ENCODE measurements around the gene SCUBE1. TPM values are rescaled to one million over a fixed set of nuclear protein-coding genes. Genes with fewer than 3 reads are reported as not detected.
A peak's percentile ranks its signal among the peaks of the same experiment; 100 is the strongest.

The SCUBE1 gene
- total and polyA plus RNA-seq, 2 experiments from 2014 or later: 2.1 to 2.2 TPM

- no peak for DNase-seq (ENCODE audit: low spot score)
- Histone ChIP-seq H3K27ac (no peak overlapping the region), H2AFZ (no peak overlapping the region), H3K79me2 (no peaks in the 10 kb centered on the region), H3K4me1 (ENCODE audit: insufficient read depth) (peaks cover 15% of the 10 kb centered on the region), H3K4me3 (no peak overlapping the region), H3K36me3 (replicated peaks; ENCODE audit: insufficient read depth, low read depth) (no peaks in the 10 kb centered on the region), H4K20me1 (ENCODE audit: insufficient read depth, poor library complexity, severe bottlenecking) (no peaks in the 10 kb centered on the region), H3K4me2 (no peak overlapping the region), H3K9me2 (replicated peaks; ENCODE audit: insufficient read depth) (no peaks in the 10 kb centered on the region), H3K9me3 (ENCODE audit: low read depth) (no peaks in the 10 kb centered on the region), H3K27me3 (no peaks in the 10 kb centered on the region)
- 93% methylated on average over 9 of the region's 9 CpGs for WGBS (ENCODE audit: low lambda C conversion rate, missing lambda C conversion rate)
- TF ChIP-seq, protein P1, sequence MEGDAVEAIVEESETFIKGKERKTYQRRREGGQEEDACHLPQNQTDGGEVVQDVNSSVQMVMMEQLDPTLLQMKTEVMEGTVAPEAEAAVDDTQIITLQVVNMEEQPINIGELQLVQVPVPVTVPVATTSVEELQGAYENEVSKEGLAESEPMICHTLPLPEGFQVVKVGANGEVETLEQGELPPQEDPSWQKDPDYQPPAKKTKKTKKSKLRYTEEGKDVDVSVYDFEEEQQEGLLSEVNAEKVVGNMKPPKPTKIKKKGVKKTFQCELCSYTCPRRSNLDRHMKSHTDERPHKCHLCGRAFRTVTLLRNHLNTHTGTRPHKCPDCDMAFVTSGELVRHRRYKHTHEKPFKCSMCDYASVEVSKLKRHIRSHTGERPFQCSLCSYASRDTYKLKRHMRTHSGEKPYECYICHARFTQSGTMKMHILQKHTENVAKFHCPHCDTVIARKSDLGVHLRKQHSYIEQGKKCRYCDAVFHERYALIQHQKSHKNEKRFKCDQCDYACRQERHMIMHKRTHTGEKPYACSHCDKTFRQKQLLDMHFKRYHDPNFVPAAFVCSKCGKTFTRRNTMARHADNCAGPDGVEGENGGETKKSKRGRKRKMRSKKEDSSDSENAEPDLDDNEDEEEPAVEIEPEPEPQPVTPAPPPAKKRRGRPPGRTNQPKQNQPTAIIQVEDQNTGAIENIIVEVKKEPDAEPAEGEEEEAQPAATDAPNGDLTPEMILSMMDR (IDR thresholded peaks at IDR 0.05; ENCODE audit: poor library complexity): no peak
- TF ChIP-seq EZH2 (IDR thresholded peaks at IDR 0.05; ENCODE audit: borderline replicate concordance) (no peak), EZH2phosphoT487 (IDR thresholded peaks at IDR 0.05; ENCODE audit: low read depth, severe bottlenecking, unreplicated experiment) (no peak)
These were observed 112.6 kb downstream of the SCUBE1 start for GRCh38 chr22:43230571-43230970.

GRCh38 chr22:43228863-43229262 lies 114.3 kb downstream of the SCUBE1 start:
- H3K4me1 ChIP-seq (ENCODE audit: insufficient read depth): peaks cover 15% of the 10 kb centered on the region
- no peaks in the 10 kb centered on the region for H3K9me2 ChIP-seq (replicated peaks; ENCODE audit: insufficient read depth)
- no peaks in the 10 kb centered on the region for H4K20me1 ChIP-seq (ENCODE audit: insufficient read depth, poor library complexity, severe bottlenecking)
- TF ChIP-seq, protein P1 (IDR thresholded peaks at IDR 0.05; ENCODE audit: poor library complexity): no peak
- no peak for TF ChIP-seq EZH2 (IDR thresholded peaks at IDR 0.05; ENCODE audit: borderline replicate concordance)
- no peak for TF ChIP-seq EZH2phosphoT487 (IDR thresholded peaks at IDR 0.05; ENCODE audit: low read depth, severe bottlenecking, unreplicated experiment)
- H3K9me3 ChIP-seq (ENCODE audit: low read depth): no peaks in the 10 kb centered on the region
- no peak overlapping the region for H3K27ac ChIP-seq
- no peak overlapping the region for H3K4me3 ChIP-seq
- H3K4me2 ChIP-seq: no peak overlapping the region
- DNase-seq (ENCODE audit: low spot score): no peak
- H3K36me3 ChIP-seq (replicated peaks; ENCODE audit: insufficient read depth, low read depth): no peaks in the 10 kb centered on the region
- H3K79me2 ChIP-seq: no peaks in the 10 kb centered on the region
- no peak overlapping the region for H2AFZ ChIP-seq
- H3K27me3 ChIP-seq: no peaks in the 10 kb centered on the region
- 89% methylated on average over 18 of the region's 19 CpGs for WGBS (ENCODE audit: low lambda C conversion rate, missing lambda C conversion rate)

DNA sequence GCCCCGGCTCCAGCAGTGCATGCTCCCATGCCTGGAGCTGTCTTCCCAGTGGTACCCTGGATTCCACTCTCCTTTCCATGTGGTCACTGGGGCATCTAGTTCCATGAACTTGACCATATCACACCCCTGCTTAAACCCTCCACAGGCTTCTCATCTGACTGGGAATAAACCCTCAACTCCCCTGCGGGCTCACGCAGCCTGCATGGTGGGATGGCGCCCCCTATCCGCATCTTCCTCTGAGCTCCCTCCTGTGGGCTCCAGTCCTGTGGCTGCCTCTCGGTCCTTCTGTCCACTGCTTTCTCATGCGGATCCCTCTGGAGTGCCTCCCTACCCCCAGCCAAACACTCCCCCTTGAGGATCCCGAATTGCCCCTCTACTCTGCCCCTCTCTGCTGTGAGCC lies 114.8 kb downstream of the SCUBE1 start:
- Histone ChIP-seq H3K79me2 (no peaks in the 10 kb centered on the region), H3K27me3 (no peaks in the 10 kb centered on the region), H4K20me1 (ENCODE audit: insufficient read depth, poor library complexity, severe bottlenecking) (no peaks in the 10 kb centered on the region), H3K4me3 (no peak overlapping the region), H3K4me1 (ENCODE audit: insufficient read depth) (peaks cover 15% of the 10 kb centered on the region), H2AFZ (no peak overlapping the region), H3K36me3 (replicated peaks; ENCODE audit: insufficient read depth, low read depth) (no peaks in the 10 kb centered on the region), H3K27ac (no peak overlapping the region), H3K9me2 (replicated peaks; ENCODE audit: insufficient read depth) (no peaks in the 10 kb centered on the region), H3K4me2 (no peak overlapping the region), H3K9me3 (ENCODE audit: low read depth) (no peaks in the 10 kb centered on the region)
- peak; percentile 49 for DNase-seq (ENCODE audit: low spot score)
- TF ChIP-seq, protein P1 (IDR thresholded peaks at IDR 0.05; ENCODE audit: poor library complexity): peak; percentile 36
- no peak for TF ChIP-seq EZH2 (IDR thresholded peaks at IDR 0.05; ENCODE audit: borderline replicate concordance)
- 67% methylated on average over 8 of the region's 8 CpGs for WGBS (ENCODE audit: low lambda C conversion rate, missing lambda C conversion rate)

DNA sequence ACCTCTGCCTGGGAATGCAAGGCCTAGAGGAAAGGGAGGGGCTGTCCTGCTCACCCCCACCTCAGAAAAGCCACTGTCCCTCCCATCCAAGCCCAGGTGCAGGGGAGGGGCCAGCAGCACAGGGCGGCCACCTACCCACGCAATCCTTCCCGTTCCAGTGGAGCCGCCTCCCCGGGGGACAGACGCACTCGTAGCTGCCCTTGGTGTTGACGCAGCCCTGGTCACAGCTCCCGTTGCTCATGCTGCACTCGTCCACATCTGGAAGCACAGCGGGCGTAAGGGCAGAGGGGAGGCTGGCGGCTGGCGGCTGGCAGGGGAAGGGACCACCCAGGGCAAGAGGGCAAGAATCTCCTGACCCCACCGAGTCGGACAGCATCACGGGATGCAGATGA lies 115.9 kb downstream of the SCUBE1 start:
- Histone ChIP-seq H3K4me3 (no peak overlapping the region), H3K79me2 (no peaks in the 10 kb centered on the region), H3K4me2 (no peak overlapping the region), H3K4me1 (ENCODE audit: insufficient read depth) (peaks cover 15% of the 10 kb centered on the region), H2AFZ (no peak overlapping the region), H3K27ac (no peak overlapping the region), H3K9me3 (ENCODE audit: low read depth) (no peaks in the 10 kb centered on the region), H3K9me2 (replicated peaks; ENCODE audit: insufficient read depth) (no peaks in the 10 kb centered on the region), H3K36me3 (replicated peaks; ENCODE audit: insufficient read depth, low read depth) (no peaks in the 10 kb centered on the region), H4K20me1 (ENCODE audit: insufficient read depth, poor library complexity, severe bottlenecking) (no peaks in the 10 kb centered on the region), H3K27me3 (no peaks in the 10 kb centered on the region)
- DNase-seq (ENCODE audit: low spot score): no peak
- WGBS (ENCODE audit: low lambda C conversion rate, missing lambda C conversion rate): 73% methylated on average over 15 of the region's 17 CpGs
- TF ChIP-seq EZH2 (IDR thresholded peaks at IDR 0.05; ENCODE audit: borderline replicate concordance): no peak
- TF ChIP-seq, protein P1 (IDR thresholded peaks at IDR 0.05; ENCODE audit: poor library complexity): no peak
- TF ChIP-seq EZH2phosphoT487 (IDR thresholded peaks at IDR 0.05; ENCODE audit: low read depth, severe bottlenecking, unreplicated experiment): no peak
